SHP77 treated with DMSO at 0.1 percent for 48 hours (cell line): Measurements from ENCODE around the gene ARPP21.
A peak's percentile ranks its signal among the peaks of the same experiment; 100 is the strongest.

Experiments
- DNase-seq: peaks from one replicate; lab custom pipeline; 2025; lab: John Stamatoyannopoulos, UW

Gene ARPP21

GRCh38 chr3:35641920-35642527 lies 2.7 kb downstream of the ARPP21 start:
- DNase-seq = no peak

GRCh38 chr3:35643495-35643894 lies 4.2 kb downstream of the ARPP21 start:
- no peak for DNase-seq

- no peak for DNase-seq
These were observed 5.1 kb downstream of the ARPP21 start for GRCh38 chr3:35644451-35644850.

- DNase-seq = no peak
These were observed 5.9 kb downstream of the ARPP21 start for GRCh38 chr3:35645189-35645588.

GRCh38 chr3:35646081-35646480 lies 6.8 kb downstream of the ARPP21 start:
- DNase-seq = no peak

- DNase-seq = no peak
These were observed 8.1 kb downstream of the ARPP21 start for GRCh38 chr3:35647461-35647860.

- no peak for DNase-seq
These were observed 9.0 kb downstream of the ARPP21 start for GRCh38 chr3:35648347-35648746.

GRCh38 chr3:35649405-35649804 lies 10.1 kb downstream of the ARPP21 start:
- DNase-seq = no peak

- no peak for DNase-seq
These were observed 12.1 kb downstream of the ARPP21 start for GRCh38 chr3:35651426-35651825.

- no peak for DNase-seq
These were observed 12.5 kb downstream of the ARPP21 start for GRCh38 chr3:35651851-35652250.

GRCh38 chr3:35653347-35653746 lies 14.0 kb downstream of the ARPP21 start:
- DNase-seq = no peak

GRCh38 chr3:35654476-35654875 lies 15.2 kb downstream of the ARPP21 start:
- no peak for DNase-seq

- DNase-seq = no peak
These were observed 19.4 kb downstream of the ARPP21 start for GRCh38 chr3:35658686-35659085.

- DNase-seq = peak; percentile 39
These were observed 20.4 kb downstream of the ARPP21 start for GRCh38 chr3:35659768-35660167.

GRCh38 chr3:35663471-35663870 lies 24.1 kb downstream of the ARPP21 start:
- DNase-seq = peak; percentile 57

GRCh38 chr3:35664460-35664919 lies 25.2 kb downstream of the ARPP21 start:
- DNase-seq = peak; percentile 95

GRCh38 chr3:35665390-35666055 lies 26.2 kb downstream of the ARPP21 start:
- DNase-seq = no peak

- DNase-seq = no peak
These were observed 27.6 kb downstream of the ARPP21 start for GRCh38 chr3:35666888-35667287.

GRCh38 chr3:35670408-35670965 lies 31.2 kb downstream of the ARPP21 start:
- DNase-seq = no peak

- DNase-seq = no peak
These were observed 32.2 kb downstream of the ARPP21 start for GRCh38 chr3:35671483-35671882.

- no peak for DNase-seq
These were observed 33.7 kb downstream of the ARPP21 start for GRCh38 chr3:35673017-35673416.

GRCh38 chr3:35674451-35675109 lies 35.3 kb downstream of the ARPP21 start:
- DNase-seq = no peak

- DNase-seq = no peak
These were observed 35.9 kb downstream of the ARPP21 start for GRCh38 chr3:35675206-35675605.
